ENCODE results near the gene PRL. TPM values are rescaled to one million over a fixed set of nuclear protein-coding genes. Genes with fewer than 3 reads are reported as not detected.

Gene PRL
- 1.1 and 2.1 TPM in 2 replicates for total RNA-seq (2014; rRNA removed; shearing (Covaris generic))

- DNase-seq = no peak
- H3K9me3 ChIP-seq (replicated peaks) = no peaks in the 10 kb centered on the region
- H3K27me3 ChIP-seq = no peaks in the 10 kb centered on the region
- H3K4me1 ChIP-seq = no peaks in the 10 kb centered on the region
- H3K4me3 ChIP-seq = no peak within 1 kb of the TSS
- H3K27ac ChIP-seq = no peak within 1 kb of the TSS
- no peaks in the 10 kb centered on the region for H3K36me3 ChIP-seq
Measured at GRCh38 chr6:22296936-22297335, at the start of gene PRL. PRL (minus strand) TSS chr6:22297036; CDS start chr6:22296982, 54 bp downstream.

GRCh38 chr6:22343864-22344263 is 47.0 kb upstream of the PRL start:
- Histone ChIP-seq H3K9me3 (replicated peaks) (no peaks in the 10 kb centered on the region), H3K4me3 (no peak overlapping the region), H3K4me1 (no peaks in the 10 kb centered on the region), H3K27me3 (no peaks in the 10 kb centered on the region), H3K27ac (no peak overlapping the region), H3K36me3 (no peaks in the 10 kb centered on the region)
- no peak for DNase-seq

- Histone ChIP-seq H3K36me3 (no peaks in the 10 kb centered on the region), H3K27me3 (no peaks in the 10 kb centered on the region), H3K27ac (no peak overlapping the region), H3K9me3 (replicated peaks) (no peaks in the 10 kb centered on the region), H3K4me1 (no peaks in the 10 kb centered on the region), H3K4me3 (no peak overlapping the region)
- no peak for DNase-seq
Measured at GRCh38 chr6:22334778-22335177, 37.9 kb upstream of the PRL start.

GRCh38 chr6:22333802-22334201 is 37.0 kb upstream of the PRL start:
- Histone ChIP-seq H3K36me3 (no peaks in the 10 kb centered on the region), H3K9me3 (replicated peaks) (no peaks in the 10 kb centered on the region), H3K4me3 (no peak overlapping the region), H3K27me3 (no peaks in the 10 kb centered on the region), H3K27ac (no peak overlapping the region), H3K4me1 (no peaks in the 10 kb centered on the region)
- DNase-seq = no peak

GRCh38 chr6:22332711-22333110 is 35.9 kb upstream of the PRL start:
- Histone ChIP-seq H3K4me3 (no peak overlapping the region), H3K27me3 (no peaks in the 10 kb centered on the region), H3K4me1 (no peaks in the 10 kb centered on the region), H3K9me3 (replicated peaks) (no peaks in the 10 kb centered on the region), H3K36me3 (no peaks in the 10 kb centered on the region), H3K27ac (no peak overlapping the region)
- no peak for DNase-seq

- DNase-seq = no peak
- Histone ChIP-seq H3K27ac (no peak overlapping the region), H3K27me3 (no peaks in the 10 kb centered on the region)
Measured at GRCh38 chr6:22332216-22332615, 35.4 kb upstream of the PRL start.

GRCh38 chr6:22330941-22331340 is 34.1 kb upstream of the PRL start:
- Histone ChIP-seq H3K36me3 (no peaks in the 10 kb centered on the region), H3K4me1 (no peaks in the 10 kb centered on the region), H3K27me3 (no peaks in the 10 kb centered on the region), H3K27ac (no peak overlapping the region), H3K4me3 (no peak overlapping the region), H3K9me3 (replicated peaks) (no peaks in the 10 kb centered on the region)
- DNase-seq = no peak

More at GRCh38 chr6:22332216-22332615, 35.4 kb upstream of the PRL start:
- Histone ChIP-seq H3K4me3 (no peak overlapping the region), H3K9me3 (replicated peaks) (no peaks in the 10 kb centered on the region), H3K36me3 (no peaks in the 10 kb centered on the region), H3K4me1 (no peaks in the 10 kb centered on the region)

GRCh38 chr6:22328474-22328873 is 31.6 kb upstream of the PRL start:
- H3K27ac ChIP-seq = no peak overlapping the region
- no peak for DNase-seq
- no peaks in the 10 kb centered on the region for H3K4me1 ChIP-seq

GRCh38 chr6:22327881-22328280 is 31.0 kb upstream of the PRL start:
- H3K4me3 ChIP-seq = no peak overlapping the region
- no peaks in the 10 kb centered on the region for H3K27me3 ChIP-seq
- no peak for DNase-seq
- no peaks in the 10 kb centered on the region for H3K9me3 ChIP-seq (replicated peaks)
- no peaks in the 10 kb centered on the region for H3K4me1 ChIP-seq
- H3K36me3 ChIP-seq = no peaks in the 10 kb centered on the region
- H3K27ac ChIP-seq = no peak overlapping the region

More at GRCh38 chr6:22328474-22328873, 31.6 kb upstream of the PRL start:
- Histone ChIP-seq H3K27me3 (no peaks in the 10 kb centered on the region), H3K4me3 (no peak overlapping the region), H3K9me3 (replicated peaks) (no peaks in the 10 kb centered on the region), H3K36me3 (no peaks in the 10 kb centered on the region)

GRCh38 chr6:22326500-22326899 is 29.7 kb upstream of the PRL start:
- Histone ChIP-seq H3K27me3 (no peaks in the 10 kb centered on the region), H3K9me3 (replicated peaks) (no peaks in the 10 kb centered on the region), H3K4me3 (no peak overlapping the region), H3K27ac (no peak overlapping the region), H3K4me1 (no peaks in the 10 kb centered on the region), H3K36me3 (no peaks in the 10 kb centered on the region)
- no peak for DNase-seq

GRCh38 chr6:22325481-22325880 is 28.6 kb upstream of the PRL start:
- Histone ChIP-seq H3K9me3 (replicated peaks) (no peaks in the 10 kb centered on the region), H3K27me3 (no peaks in the 10 kb centered on the region), H3K36me3 (no peaks in the 10 kb centered on the region), H3K27ac (no peak overlapping the region), H3K4me3 (no peak overlapping the region), H3K4me1 (peaks cover 1% of the 10 kb centered on the region; the same call in 1 of the 2 replicates)
- DNase-seq = no peak

GRCh38 chr6:22323848-22324247 is 27.0 kb upstream of the PRL start:
- no peaks in the 10 kb centered on the region for H3K36me3 ChIP-seq
- no peaks in the 10 kb centered on the region for H3K9me3 ChIP-seq (replicated peaks)
- peaks cover 4% of the 10 kb centered on the region; the same call in 1 of the 2 replicates for H3K4me1 ChIP-seq
- H3K27ac ChIP-seq = no peak overlapping the region
- no peaks in the 10 kb centered on the region for H3K27me3 ChIP-seq
- no peak overlapping the region for H3K4me3 ChIP-seq
- no peak for DNase-seq

- no peaks in the 10 kb centered on the region for H3K27me3 ChIP-seq
- H3K36me3 ChIP-seq = no peaks in the 10 kb centered on the region
- H3K4me1 ChIP-seq = peaks cover 4% of the 10 kb centered on the region; the same call in 1 of the 2 replicates
- no peak overlapping the region for H3K4me3 ChIP-seq
- peak in 1 of 2 experiments; percentile 6 for DNase-seq
- H3K9me3 ChIP-seq (replicated peaks) = no peaks in the 10 kb centered on the region
- H3K27ac ChIP-seq = no peak overlapping the region
Measured at GRCh38 chr6:22322103-22323030, 25.5 kb upstream of the PRL start.

GRCh38 chr6:22320750-22321149 is 23.9 kb upstream of the PRL start:
- H3K36me3 ChIP-seq = no peaks in the 10 kb centered on the region
- H3K9me3 ChIP-seq (replicated peaks) = no peaks in the 10 kb centered on the region
- no peaks in the 10 kb centered on the region for H3K27me3 ChIP-seq
- peak overlapping the region; percentile 33; the same call in 1 of the 2 replicates for H3K27ac ChIP-seq
- peak; percentile 49 to 57 for DNase-seq
- no peak overlapping the region for H3K4me3 ChIP-seq
- H3K4me1 ChIP-seq = peaks cover 4% of the 10 kb centered on the region; the same call in 1 of the 2 replicates

GRCh38 chr6:22318404-22318803 is 21.6 kb upstream of the PRL start:
- no peaks in the 10 kb centered on the region for H3K9me3 ChIP-seq (replicated peaks)
- H3K27me3 ChIP-seq = no peaks in the 10 kb centered on the region
- no peaks in the 10 kb centered on the region for H3K36me3 ChIP-seq
- H3K4me3 ChIP-seq = no peak overlapping the region
- DNase-seq = no peak
- H3K4me1 ChIP-seq = peaks cover 4% of the 10 kb centered on the region; the same call in 1 of the 2 replicates
- H3K27ac ChIP-seq = no peak overlapping the region
